ENCODE results near the gene MINDY4. TPM values are rescaled to one million over a fixed set of nuclear protein-coding genes. Genes with fewer than 3 reads are reported as not detected.

Gene MINDY4
- total and polyA plus RNA-seq, 2 of the 8 experiments (the other 6 are each of a cell fraction or from before 2014, with no cell fraction given) = 1.3 to 3.6 TPM

GRCh38 chr7:30750010-30750409 lies 21.2 kb upstream of the MINDY4 start (continued):
- TF ChIP-seq CHD7 (IDR thresholded peaks at IDR 0.05; ENCODE audit: insufficient replicate concordance, low read length) (no peak), EP300 (IDR thresholded peaks at IDR 0.05; ENCODE audit: borderline replicate concordance in 1 of 2, low read depth in 2 of 2, low read length in 2 of 2) (no peak)

Data from H1 (cell line).